GM18511 (cell line): Measurements from ENCODE around the gene SLC34A3.

ENCODE experiments used
- ATAC-seq: cut with Tn5 transposase; IDR thresholded peaks from one replicate; pipeline ENCODE4 v1.9.1; 2021; ENCODE audit warnings: mild to moderate bottlenecking, moderate library complexity; ENCODE audit not compliant: unreplicated experiment

Gene SLC34A3

DNA sequence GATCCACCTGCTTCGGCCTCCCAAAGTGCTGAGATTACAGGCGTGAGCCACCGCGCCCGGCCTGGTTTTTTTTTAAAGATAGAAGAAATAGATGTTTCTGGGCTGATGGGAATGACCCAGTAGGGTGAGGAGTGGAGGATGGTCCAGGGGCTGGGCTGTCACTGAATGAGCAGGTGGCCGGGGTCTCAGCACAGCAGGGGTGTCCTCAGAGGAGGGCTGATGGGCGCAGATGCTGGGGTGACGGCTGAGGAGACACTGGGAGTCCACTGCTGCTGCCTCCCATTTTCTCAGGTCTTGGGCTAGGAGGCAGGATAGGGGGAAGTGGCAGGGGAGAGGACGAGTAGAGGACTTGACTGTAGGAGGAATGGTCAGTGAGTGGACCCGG lies 44.5 kb downstream of the SLC34A3 start:
- no peak for ATAC-seq

DNA sequence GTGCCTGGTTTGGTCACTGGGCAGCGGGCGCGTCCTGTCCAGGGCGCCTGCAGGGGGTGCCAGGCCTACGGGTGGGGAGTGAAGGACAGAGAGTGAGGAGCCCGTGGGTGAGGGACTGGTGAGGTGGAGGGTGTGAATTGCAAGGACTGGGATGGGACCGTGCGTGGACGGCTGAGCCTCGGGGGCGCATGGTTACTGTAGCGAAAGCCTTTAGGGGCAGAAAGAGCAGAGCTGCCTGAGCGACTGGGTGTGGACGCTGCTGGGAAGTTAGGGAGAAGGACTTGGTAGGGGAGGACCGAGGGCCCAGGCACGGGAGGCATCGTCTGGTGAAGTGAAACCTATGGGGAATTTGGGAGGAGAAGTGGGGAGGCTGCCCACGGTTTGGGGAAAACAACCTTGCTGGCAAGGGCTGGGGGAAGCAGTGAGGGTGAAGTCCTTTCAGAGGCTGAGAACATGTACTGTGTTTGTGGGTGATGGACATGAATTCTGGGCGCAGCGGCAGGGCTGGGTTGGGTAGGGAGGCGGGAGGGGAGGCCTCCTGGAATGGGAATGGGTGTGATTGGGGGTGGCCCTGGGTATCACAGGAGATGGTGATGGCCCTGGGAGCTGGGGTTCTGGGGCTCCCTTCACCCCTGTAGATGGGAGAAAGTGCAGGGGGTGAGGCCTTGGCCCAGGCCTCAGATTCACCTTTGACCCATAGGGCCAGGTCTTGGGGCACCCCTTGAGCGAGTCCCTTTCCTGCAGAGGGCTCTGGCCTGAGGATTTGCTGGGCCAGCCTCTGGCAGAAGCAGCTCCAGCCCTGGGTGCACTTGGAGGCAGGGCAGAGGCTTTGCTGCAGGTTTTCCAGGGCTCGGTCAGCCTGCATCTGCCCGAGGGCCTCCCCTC lies 45.1 kb downstream of the SLC34A3 start:
- no peak for ATAC-seq

DNA sequence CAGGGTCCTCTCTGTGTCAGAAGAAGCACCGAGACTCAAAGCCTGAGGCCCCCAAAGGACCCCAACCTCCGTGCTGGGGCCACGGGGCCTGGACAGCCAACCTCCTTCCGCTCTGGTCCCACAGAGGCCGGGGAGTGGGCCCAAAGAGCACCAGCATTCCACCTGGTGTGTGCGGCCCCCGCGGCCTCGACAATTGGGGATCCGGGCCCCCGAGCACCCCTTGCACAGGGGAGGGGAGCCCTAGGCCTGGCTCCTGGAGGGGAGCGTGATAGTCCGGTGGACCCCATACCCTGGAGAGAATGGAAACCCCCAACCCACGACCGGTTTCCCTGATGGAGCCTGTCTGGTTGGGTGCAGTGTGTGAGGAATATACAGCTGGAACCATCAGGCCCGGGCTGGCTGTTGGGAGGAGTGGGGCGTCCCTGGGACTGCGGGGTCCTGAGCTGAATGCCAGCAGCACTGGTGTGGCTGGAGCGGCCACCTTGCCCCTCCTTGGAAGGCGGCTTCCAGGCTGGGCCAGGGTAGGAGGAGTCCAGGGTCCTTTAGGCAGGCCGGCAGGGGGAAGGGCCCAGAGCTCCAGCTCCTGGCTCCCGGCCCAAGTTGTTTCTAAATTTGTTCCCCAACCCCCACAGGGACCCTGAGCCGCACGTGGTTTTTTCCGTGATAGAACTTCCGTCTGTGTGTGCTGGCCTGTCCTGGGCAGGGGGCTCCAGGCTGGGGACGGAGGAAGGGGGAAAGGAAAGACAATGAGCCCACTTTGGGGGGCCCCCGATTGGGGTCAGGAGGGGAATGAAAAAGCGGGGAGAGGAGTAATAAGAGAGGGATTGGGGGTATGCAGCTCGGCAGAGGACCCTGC lies 46.0 kb downstream of the SLC34A3 start:
- no peak for ATAC-seq

- peak; percentile 84 for ATAC-seq
Observed at GRCh38 chr9:137277329-137278041, 46.8 kb downstream of the SLC34A3 start, which contains the start of gene TOR4A. Gene TOR4A, plus strand, starts transcription at chr9:137277726. Its CDS starts 964 bp downstream, at chr9:137278690.

- ATAC-seq = peak; percentile 9
Observed at GRCh38 chr9:137278061-137278701, 47.5 kb downstream of the SLC34A3 start.

GRCh38 chr9:137278721-137279711 lies 48.3 kb downstream of the SLC34A3 start:
- no peak for ATAC-seq

- ATAC-seq = no peak
Observed at GRCh38 chr9:137279741-137280473, 49.2 kb downstream of the SLC34A3 start.

DNA sequence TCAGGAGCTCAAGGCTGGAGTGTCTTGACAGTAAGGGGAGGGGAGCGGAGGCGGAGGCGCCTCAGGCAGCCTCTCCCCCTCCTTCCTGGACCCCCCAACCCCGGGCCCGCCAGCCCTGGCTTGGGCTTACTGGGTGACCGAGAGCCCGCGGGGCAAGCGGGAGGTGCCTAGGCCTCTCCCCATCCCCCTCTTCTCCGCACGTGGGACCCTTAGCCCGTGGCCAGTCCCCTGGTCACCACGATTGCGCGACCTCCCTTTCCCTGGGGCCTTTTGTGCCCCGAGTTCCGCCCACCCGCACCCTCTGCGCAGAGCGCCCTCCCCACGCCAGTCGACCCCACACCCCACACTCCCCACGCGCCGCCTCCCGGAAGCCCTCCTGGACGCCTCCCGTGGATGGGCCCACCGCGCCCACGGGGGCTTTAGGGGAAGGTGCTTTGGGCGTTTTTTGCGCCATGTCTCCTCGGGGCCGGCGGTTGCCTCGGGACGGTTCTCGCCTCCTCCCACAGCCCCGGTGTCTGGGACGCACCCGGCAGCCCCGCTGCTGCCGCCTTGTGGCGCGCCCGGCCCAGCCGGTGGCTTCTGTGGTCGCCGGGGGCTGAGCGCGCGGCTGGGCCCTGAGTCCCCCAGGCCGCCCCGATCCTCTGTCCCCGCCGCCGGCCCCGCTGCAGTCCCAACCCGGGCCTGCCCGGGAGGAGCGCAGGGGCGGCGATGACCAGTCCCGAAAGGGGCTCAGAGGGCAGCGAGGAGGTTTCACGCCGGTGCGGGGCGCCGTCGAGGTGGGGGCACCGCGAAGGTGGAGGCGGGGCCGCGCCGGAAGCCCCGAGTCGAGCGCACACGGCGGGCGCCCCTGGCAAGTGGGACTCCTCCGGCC lies 50.0 kb downstream of the SLC34A3 start:
- ATAC-seq = no peak

GRCh38 chr9:137281345-137282116 lies 50.8 kb downstream of the SLC34A3 start:
- ATAC-seq = no peak
